Testis (tissue), 2 donors: ENCODE data around the gene NFATC2.

Source experiments
- POLR2A ChIP-seq: fragments of 450-650 bp; IDR thresholded peaks from one replicate; pipeline ENCODE4 v1.6.1; 2017; ENCODE audit warnings: antibody characterized with exemption, mild to moderate bottlenecking, moderate library complexity
- TF ChIP-seq, protein P1 (sequence below), 3 experiments: fragments of 450-650 bp in 2 of 3; fragments of 200-600 bp in 1 of 3; sonication (generic) in 1 of 3; IDR thresholded peaks; one replicate each; pipeline ENCODE4 v1.5.1; 2016 to 2019; ENCODE audit warnings: antibody characterized with exemption in 3 of 3, mild to moderate bottlenecking in 2 of 3, moderate library complexity in 1 of 3

- TF ChIP-seq, protein P1, sequence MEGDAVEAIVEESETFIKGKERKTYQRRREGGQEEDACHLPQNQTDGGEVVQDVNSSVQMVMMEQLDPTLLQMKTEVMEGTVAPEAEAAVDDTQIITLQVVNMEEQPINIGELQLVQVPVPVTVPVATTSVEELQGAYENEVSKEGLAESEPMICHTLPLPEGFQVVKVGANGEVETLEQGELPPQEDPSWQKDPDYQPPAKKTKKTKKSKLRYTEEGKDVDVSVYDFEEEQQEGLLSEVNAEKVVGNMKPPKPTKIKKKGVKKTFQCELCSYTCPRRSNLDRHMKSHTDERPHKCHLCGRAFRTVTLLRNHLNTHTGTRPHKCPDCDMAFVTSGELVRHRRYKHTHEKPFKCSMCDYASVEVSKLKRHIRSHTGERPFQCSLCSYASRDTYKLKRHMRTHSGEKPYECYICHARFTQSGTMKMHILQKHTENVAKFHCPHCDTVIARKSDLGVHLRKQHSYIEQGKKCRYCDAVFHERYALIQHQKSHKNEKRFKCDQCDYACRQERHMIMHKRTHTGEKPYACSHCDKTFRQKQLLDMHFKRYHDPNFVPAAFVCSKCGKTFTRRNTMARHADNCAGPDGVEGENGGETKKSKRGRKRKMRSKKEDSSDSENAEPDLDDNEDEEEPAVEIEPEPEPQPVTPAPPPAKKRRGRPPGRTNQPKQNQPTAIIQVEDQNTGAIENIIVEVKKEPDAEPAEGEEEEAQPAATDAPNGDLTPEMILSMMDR (IDR thresholded peaks at IDR 0.05), result no peak
- TF ChIP-seq POLR2A, result no peak
Observed at GRCh38 chr20:51374961-51375360, 167.6 kb downstream of the NFATC2 start.
